HepG2 (cell line): ENCODE results near the gene CHMP4B. TPM values are rescaled to one million over a fixed set of nuclear protein-coding genes. Genes with fewer than 3 reads are reported as not detected.

Experiments used
- ATAC-seq: fragments of 200-7000 bp; cut with Tn5 transposase; 3 replicates; pipeline ENCODE4 v1.9.1; 2020; ENCODE audit warnings: mild to moderate bottlenecking, moderate library complexity
- BruUV-seq: library from RNA; stranded (reverse); fragments of 400-500 nt; replicated peaks from 2 replicates; lab custom pipeline; 2021; lab: Mats Ljungman, UMichigan
- CTCF ChIA-PET: fragments of 300-600 bp; formaldehyde crosslinking; extraction: SDS; loops from one replicate; lab custom pipeline; 2021; ENCODE audit warnings: low total read pairs, inconsistent platforms, low intra/inter-chr PET ratio; lab: Yijun Ruan, JAX
- POLR2A ChIA-PET: fragments of 350-600 bp; sonication (Branson Sonifier 250); formaldehyde crosslinking; loops from one replicate; lab custom pipeline; 2020; ENCODE audit warnings: antibody characterized with exemption, inconsistent platforms; lab: Yijun Ruan, JAX
- DNase-seq: peaks from one replicate; pipeline ENCODE4 v3.0.0-alpha.2; 2015; ENCODE audit warnings: low spot score
- FAIRE-seq: peaks from 3 replicates; lab custom pipeline; 2011; peaks lifted over from hg19 to GRCh38; lab: Jason Lieb, UNC
- H2AFZ ChIP-seq: one replicate; pipeline ENCODE4 v1.6.1; 2011; ENCODE audit warnings: low read length, inconsistent platforms
- H3K27ac ChIP-seq: fragments of 300-600 bp; 3 replicates; pipeline ENCODE4 v1.8.0; 2011; ENCODE audit warnings: mixed run types, mild to moderate bottlenecking, mixed read lengths, low read length, inconsistent platforms; ENCODE audit not compliant: insufficient read depth; ENCODE audit errors: extremely low read length
- H3K27me3 ChIP-seq, 2 experiments: fragments of 200-600 bp in 1 of 2; 2 replicates in 1 of 2; 3 replicates in 1 of 2; pipeline versions ENCODE4 v1.6.0 to v1.8.0; 2011; ENCODE audit warnings: low read length in 2 of 2, mild to moderate bottlenecking in 2 of 2, moderate library complexity in 2 of 2, inconsistent platforms in 1 of 2; ENCODE audit not compliant: insufficient read depth in 2 of 2, control insufficient read depth in 1 of 2
- H3K36me3 ChIP-seq, 2 experiments: fragments of 200-600 bp in 1 of 2; replicated peaks in 1 of 2; 2 replicates in 1 of 2; 3 replicates in 1 of 2; pipeline versions ENCODE4 v1.5.1 to v1.8.0; 2011; ENCODE audit warnings: low read length in 2 of 2, inconsistent platforms in 1 of 2; ENCODE audit not compliant: insufficient read depth in 2 of 2, control insufficient read depth in 1 of 2
- H3K4me1 ChIP-seq: 2 replicates; pipeline ENCODE4 v1.5.1; 2012; ENCODE audit warnings: low read length, inconsistent platforms; ENCODE audit not compliant: insufficient read depth
- H3K4me2 ChIP-seq: 2 replicates; pipeline ENCODE4 v1.6.0; 2011; ENCODE audit warnings: low read depth, low read length, inconsistent platforms
- H3K4me3 ChIP-seq, 3 experiments: fragments of 200-600 bp in 1 of 3; sonication (generic), shearing (Covaris generic) in 1 of 3; replicated peaks in 1 of 3; 2 replicates each; pipeline ENCODE4 v1.5.1; 2011 to 2016; ENCODE audit warnings: low read length in 3 of 3, inconsistent platforms in 2 of 3, low read depth in 2 of 3, mild to moderate bottlenecking in 2 of 3, control low read depth in 1 of 3, mixed read lengths in 1 of 3; ENCODE audit not compliant: insufficient read depth in 1 of 3
- H3K79me2 ChIP-seq: one replicate; pipeline ENCODE4 v1.6.1; 2011; ENCODE audit warnings: low read length, inconsistent platforms; ENCODE audit not compliant: insufficient read depth
- H3K9ac ChIP-seq: 2 replicates; pipeline ENCODE4 v1.6.0; 2011; ENCODE audit warnings: mild to moderate bottlenecking, low read depth, low read length, inconsistent platforms; ENCODE audit not compliant: insufficient read depth
- H3K9me3 ChIP-seq: 2 replicates; pipeline ENCODE4 v1.5.1; 2012; ENCODE audit warnings: mild to moderate bottlenecking, low read length
- H4K20me1 ChIP-seq: 2 replicates; pipeline ENCODE4 v1.6.0; 2011; ENCODE audit warnings: inconsistent platforms, mild to moderate bottlenecking, low read length, moderate library complexity; ENCODE audit not compliant: insufficient read depth
- ATF7 ChIP-seq, 2 experiments: fragments of 450-650 bp in 1 of 2; sonication (generic) in 1 of 2; formaldehyde crosslinking in 1 of 2; IDR thresholded peaks; 2 replicates each; pipeline versions ENCODE4 v1.4.0 to v1.6.1; 2016 to 2020; ENCODE audit warnings: antibody characterized with exemption in 1 of 2, mild to moderate bottlenecking in 1 of 2, missing genetic modification reagents in 1 of 2
- FOXO1 ChIP-seq: sonication (generic); formaldehyde crosslinking; IDR thresholded peaks from 2 replicates; pipeline ENCODE4 v1.4.0; 2020; ENCODE audit warnings: missing genetic modification reagents
- MIXL1 ChIP-seq: IDR thresholded peaks from 2 replicates; pipeline ENCODE4 v1.6.1; 2016
- SAFB2 ChIP-seq: sonication (generic); formaldehyde crosslinking; IDR thresholded peaks from 2 replicates; pipeline ENCODE4 v1.5.1; 2020; ENCODE audit warnings: missing genetic modification reagents, low read depth, mild to moderate bottlenecking, borderline replicate concordance
- SMARCE1 ChIP-seq: fragments of 450-650 bp; IDR thresholded peaks from 2 replicates; pipeline ENCODE4 v1.6.1; 2017; ENCODE audit warnings: borderline replicate concordance
- SP5 ChIP-seq: IDR thresholded peaks from 2 replicates; pipeline ENCODE4 v1.6.1; 2016; ENCODE audit warnings: low read depth, borderline replicate concordance
- ZFX ChIP-seq: sonication (generic); formaldehyde crosslinking; IDR thresholded peaks from 2 replicates; pipeline ENCODE4 v1.4.0; 2020; ENCODE audit warnings: mild to moderate bottlenecking, low read depth, missing genetic modification reagents, moderate library complexity
- ZMAT3 ChIP-seq: sonication (generic); formaldehyde crosslinking; conservative IDR thresholded peaks from 2 replicates; pipeline ENCODE4 v1.7.0; 2021; ENCODE audit warnings: missing genetic modification reagents
- ZMYM3 ChIP-seq: sonication (generic); formaldehyde crosslinking; IDR thresholded peaks from 2 replicates; pipeline ENCODE4 v1.5.1; 2020; ENCODE audit warnings: mild to moderate bottlenecking, missing genetic modification reagents
- ZNF746 ChIP-seq: sonication (generic); formaldehyde crosslinking; IDR thresholded peaks from 2 replicates; pipeline ENCODE4 v1.8.0; 2022; ENCODE audit warnings: mild to moderate bottlenecking, missing genetic modification reagents
- ZNF749 ChIP-seq: sonication (generic); formaldehyde crosslinking; IDR thresholded peaks from 2 replicates; pipeline ENCODE4 v1.8.0; 2022; ENCODE audit warnings: mild to moderate bottlenecking, missing genetic modification reagents, moderate library complexity, borderline replicate concordance
- WGBS: methylation state at CpG from one replicate; pipeline ENCODE4 v1.1.6; 2017; ENCODE audit warnings: low lambda C conversion rate; 5-methylcytosine and 5-hydroxymethylcytosine counted together
- in situ Hi-C: cut with HindIII; loops from 2 replicates; pipeline ENCODE4 v1.10.0; 2017; ENCODE audit warnings: low pct_unique_long_range_greater_than_20kb; ENCODE audit not compliant: extremely low pct_ligation_motif_present
- intact Hi-C: fragments of 100-400 bp; cut with micrococcal nuclease; formaldehyde crosslinking; loops from one replicate; pipeline ENCODE4 v1.10.0; 2022; ENCODE audit not compliant: unreplicated experiment
- polyA plus RNA-seq, 8 experiments: library from polyadenylated mRNA; depleted of rRNA in 3 of 8; stranded (reverse) in 7 of 8; unstranded in 1 of 8; fragments of >200 nt; fragmentation: Illumina TruSeq in 4 of 8; extraction: Trizol in 4 of 8; gene quantifications; 2 replicates each; pipeline versions ENCODE4 v1.2.1 to v1.2.3, GENCODE V29; 2011 to 2016; ENCODE audit warnings: low read depth in 4 of 8, missing spikeins in 1 of 8, mixed read lengths in 1 of 8; ENCODE audit not compliant: insufficient read depth in 1 of 8
- total RNA-seq, 5 experiments: library from RNA; depleted of rRNA; stranded (reverse); fragments of >200 nt; fragmentation: Illumina TruSeq; extraction: Trizol; gene quantifications; 2 replicates each; pipeline ENCODE4 v1.2.3, GENCODE V29; 2016; ENCODE audit warnings: low read depth in 1 of 5
- TF ChIP-seq, protein P1 (sequence below): IDR thresholded peaks from 2 replicates; pipeline ENCODE4 v1.6.1; 2016; ENCODE audit warnings: low read depth
- TF ChIP-seq, protein P2 (sequence below): sonication (generic); formaldehyde crosslinking; IDR thresholded peaks from 2 replicates; pipeline ENCODE4 v1.5.1; 2020; ENCODE audit warnings: mild to moderate bottlenecking, missing genetic modification reagents, moderate library complexity
- TF ChIP-seq, protein P3 (sequence below): sonication (generic); formaldehyde crosslinking; IDR thresholded peaks from 2 replicates; pipeline ENCODE4 v1.4.0; 2020; ENCODE audit warnings: mild to moderate bottlenecking, missing genetic modification reagents, borderline replicate concordance
- TF ChIP-seq, protein P4 (sequence below): IDR thresholded peaks from 2 replicates; pipeline ENCODE4 v1.6.1; 2016; ENCODE audit warnings: missing compliant biosample characterization, missing genetic modification reagents, borderline replicate concordance

Gene CHMP4B
- total and polyA plus RNA-seq, 2 of the 13 experiments (the other 11 are each of a cell fraction or from before 2014, with no cell fraction given) = 40.1 to 45.6 TPM

DNA sequence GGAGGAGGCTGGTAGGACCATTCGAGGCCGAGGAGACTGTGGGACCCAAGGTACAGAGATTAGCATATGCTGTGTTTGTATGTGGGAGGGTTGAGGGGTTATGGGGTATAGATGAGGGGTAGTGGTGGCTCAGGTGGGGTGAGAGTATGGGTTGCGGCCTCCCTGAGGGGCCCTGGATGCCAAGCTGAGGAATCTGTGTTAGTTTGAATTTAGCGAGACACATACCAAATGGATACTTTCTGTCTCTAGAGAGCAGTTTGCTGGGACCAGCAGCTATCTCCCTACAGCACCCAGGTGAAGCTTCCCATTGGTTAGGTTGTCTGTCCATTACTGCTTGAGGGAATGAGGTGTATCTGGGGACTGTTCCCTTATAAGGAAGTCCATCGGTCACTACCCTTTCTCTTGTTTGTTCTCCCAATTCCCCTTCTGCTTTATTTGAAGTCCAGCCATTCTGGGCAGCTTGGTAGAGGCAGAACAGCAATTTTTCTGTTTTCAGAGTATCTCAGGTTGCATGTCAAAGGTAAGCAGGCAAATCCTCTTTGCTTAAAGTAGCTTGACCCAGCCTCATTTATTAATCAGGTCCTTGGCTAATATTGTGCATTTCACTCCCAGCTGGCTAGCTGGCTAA, 15.2 kb downstream of the CHMP4B start:
- 44% methylated on average over 5 of the region's 5 CpGs for WGBS
- Histone ChIP-seq H3K79me2 (peaks cover 69% of the 10 kb centered on the region), H3K9me3 (no peaks in the 10 kb centered on the region), H2AFZ (no peak overlapping the region), H3K4me3 (peak overlapping the region in 1 of 3 experiments; percentile 8; a peak in 1 of 6 replicates), H3K9ac (no peak overlapping the region), H3K36me3 (peaks cover 2 to 3% of the 10 kb centered on the region in 2 experiments; a peak in 1 of 5 replicates), H3K27ac (peak overlapping the region; percentile 49), H3K4me1 (peaks cover 60% of the 10 kb centered on the region), H3K27me3 (no peaks in the 10 kb centered on the region), H4K20me1 (peaks cover 34% of the 10 kb centered on the region), H3K4me2 (peak overlapping the region; percentile 54)
- ATAC-seq (peak; percentile 82), FAIRE-seq (peak; percentile 84), DNase-seq (peak; percentile 88)
- POLR2A ChIA-PET = interaction anchor here (1.1 to 7.1 kb wide), 6 partner anchors 8 to 286 kb away, joined by 3 to 140 read pairs (median 8); partner anchors contain the start of genes CHMP4B, EIF2S2 and ZNF341
- BruUV-seq = TSS peak; percentile 42
- in situ Hi-C loops (no loop called here), intact Hi-C loops (loop anchor here (10.0 kb wide), 1 partner anchor 78 kb away; no protein-coding TSS in a partner anchor)
- CTCF ChIA-PET = no interaction called here
- TF ChIP-seq, protein P1, sequence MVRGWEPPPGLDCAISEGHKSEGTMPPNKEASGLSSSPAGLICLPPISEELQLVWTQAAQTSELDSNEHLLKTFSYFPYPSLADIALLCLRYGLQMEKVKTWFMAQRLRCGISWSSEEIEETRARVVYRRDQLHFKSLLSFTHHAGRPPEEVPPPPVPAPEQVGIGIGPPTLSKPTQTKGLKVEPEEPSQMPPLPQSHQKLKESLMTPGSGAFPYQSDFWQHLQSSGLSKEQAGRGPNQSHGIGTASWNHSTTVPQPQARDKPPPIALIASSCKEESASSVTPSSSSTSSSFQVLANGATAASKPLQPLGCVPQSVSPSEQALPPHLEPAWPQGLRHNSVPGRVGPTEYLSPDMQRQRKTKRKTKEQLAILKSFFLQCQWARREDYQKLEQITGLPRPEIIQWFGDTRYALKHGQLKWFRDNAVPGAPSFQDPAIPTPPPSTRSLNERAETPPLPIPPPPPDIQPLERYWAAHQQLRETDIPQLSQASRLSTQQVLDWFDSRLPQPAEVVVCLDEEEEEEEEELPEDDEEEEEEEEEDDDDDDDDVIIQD (CRISPR knock-in tag) = peak; percentile 38; the same call in 1 of the 2 replicates
- TF ChIP-seq ATF7 (IDR thresholded peaks at IDR 0.05) (no peak), ATF7 (CRISPR knock-in tag; IDR thresholded peaks at IDR 0.05) (no peak), ZMYM3 (CRISPR knock-in tag) (no peak), FOXO1 (no peak), ZNF749 (CRISPR knock-in tag) (no peak), SMARCE1 (no peak), ZMAT3 (no peak), MIXL1 (CRISPR knock-in tag) (peak; percentile 53; the same call in 1 of the 2 replicates), ZNF746 (CRISPR knock-in tag) (no peak), ZFX (0 out of 2 replicates have a peak, but pooled peaks have one; percentile 12), SP5 (no peak), SAFB2 (CRISPR knock-in tag) (0 out of 2 replicates have a peak, but pooled peaks have one; percentile 63)
- TF ChIP-seq, protein P2, sequence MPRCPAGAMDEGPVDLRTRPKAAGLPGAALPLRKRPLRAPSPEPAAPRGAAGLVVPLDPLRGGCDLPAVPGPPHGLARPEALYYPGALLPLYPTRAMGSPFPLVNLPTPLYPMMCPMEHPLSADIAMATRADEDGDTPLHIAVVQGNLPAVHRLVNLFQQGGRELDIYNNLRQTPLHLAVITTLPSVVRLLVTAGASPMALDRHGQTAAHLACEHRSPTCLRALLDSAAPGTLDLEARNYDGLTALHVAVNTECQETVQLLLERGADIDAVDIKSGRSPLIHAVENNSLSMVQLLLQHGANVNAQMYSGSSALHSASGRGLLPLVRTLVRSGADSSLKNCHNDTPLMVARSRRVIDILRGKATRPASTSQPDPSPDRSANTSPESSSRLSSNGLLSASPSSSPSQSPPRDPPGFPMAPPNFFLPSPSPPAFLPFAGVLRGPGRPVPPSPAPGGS (CRISPR knock-in tag) = 0 out of 2 replicates have a peak, but pooled peaks have one; percentile 2
- TF ChIP-seq, protein P3, sequence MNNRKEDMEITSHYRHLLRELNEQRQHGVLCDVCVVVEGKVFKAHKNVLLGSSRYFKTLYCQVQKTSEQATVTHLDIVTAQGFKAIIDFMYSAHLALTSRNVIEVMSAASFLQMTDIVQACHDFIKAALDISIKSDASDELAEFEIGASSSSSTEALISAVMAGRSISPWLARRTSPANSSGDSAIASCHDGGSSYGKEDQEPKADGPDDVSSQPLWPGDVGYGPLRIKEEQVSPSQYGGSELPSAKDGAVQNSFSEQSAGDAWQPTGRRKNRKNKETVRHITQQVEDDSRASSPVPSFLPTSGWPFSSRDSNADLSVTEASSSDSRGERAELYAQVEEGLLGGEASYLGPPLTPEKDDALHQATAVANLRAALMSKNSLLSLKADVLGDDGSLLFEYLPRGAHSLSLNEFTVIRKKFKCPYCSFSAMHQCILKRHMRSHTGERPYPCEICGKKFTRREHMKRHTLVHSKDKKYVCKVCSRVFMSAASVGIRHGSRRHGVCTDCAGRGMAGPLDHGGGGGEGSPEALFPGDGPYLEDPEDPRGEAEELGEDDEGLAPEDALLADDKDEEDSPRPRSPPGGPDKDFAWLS (CRISPR knock-in tag) = 0 out of 2 replicates have a peak, but pooled peaks have one; percentile 45
- TF ChIP-seq, protein P4, sequence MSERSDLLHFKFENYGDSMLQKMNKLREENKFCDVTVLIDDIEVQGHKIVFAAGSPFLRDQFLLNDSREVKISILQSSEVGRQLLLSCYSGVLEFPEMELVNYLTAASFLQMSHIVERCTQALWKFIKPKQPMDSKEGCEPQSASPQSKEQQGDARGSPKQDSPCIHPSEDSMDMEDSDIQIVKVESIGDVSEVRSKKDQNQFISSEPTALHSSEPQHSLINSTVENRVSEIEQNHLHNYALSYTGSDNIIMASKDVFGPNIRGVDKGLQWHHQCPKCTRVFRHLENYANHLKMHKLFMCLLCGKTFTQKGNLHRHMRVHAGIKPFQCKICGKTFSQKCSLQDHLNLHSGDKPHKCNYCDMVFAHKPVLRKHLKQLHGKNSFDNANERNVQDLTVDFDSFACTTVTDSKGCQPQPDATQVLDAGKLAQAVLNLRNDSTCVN (CRISPR knock-in tag) = no peak
